Measurements from ENCODE around the gene MOB1B.

- TF ChIP-seq SP1 (IDR thresholded peaks at IDR 0.05) (no peak), PKNOX1 (IDR thresholded peaks at IDR 0.05) (no peak), TARDBP (IDR thresholded peaks at IDR 0.05) (no peak), FOXM1 (IDR thresholded peaks at IDR 0.05; ENCODE audit: borderline replicate concordance) (no peak), ZNF384 (IDR thresholded peaks at IDR 0.05) (no peak), BHLHE40 (IDR thresholded peaks at IDR 0.05; ENCODE audit: borderline replicate concordance) (no peak), SUZ12 (IDR thresholded peaks at IDR 0.05) (no peak)
Observed at GRCh38 chr4:70863099-70863790, 38.9 kb upstream of the MOB1B start.

Data from HEK293T (cell line).